IMR-90 (cell line): ENCODE measurements around the gene SCARF1. TPM values are rescaled to one million over a fixed set of nuclear protein-coding genes. Genes with fewer than 3 reads are reported as not detected.

Source experiments
- ATAC-seq: fragments of 200-7000 bp; cut with Tn5 transposase; 2 replicates; pipeline ENCODE4 v1.9.1; 2020; ENCODE audit warnings: low read depth, mild to moderate bottlenecking, moderate library complexity
- BruUV-seq: library from RNA; stranded (reverse); fragments of 400-500 nt; replicated peaks from 2 replicates; lab custom pipeline; 2021; lab: Mats Ljungman, UMichigan
- CTCF ChIA-PET: fragments of 300-600 bp; formaldehyde crosslinking; extraction: SDS; loops from one replicate; lab custom pipeline; 2021; ENCODE audit warnings: antibody characterized with exemption; lab: Yijun Ruan, JAX
- POLR2A ChIA-PET: fragments of 300-600 bp; sonication (Branson Sonifier 250); formaldehyde crosslinking; loops from one replicate; lab custom pipeline; 2022; ENCODE audit warnings: antibody characterized with exemption; ENCODE audit not compliant: unreplicated experiment; lab: Charles Lee
- DNase-seq: peaks from one replicate; pipeline ENCODE4 v3.0.0; 2013
- H2AFZ ChIP-seq: replicated peaks from 2 replicates; pipeline ENCODE3; 2013; ENCODE audit warnings: low read length, mild to moderate bottlenecking; ENCODE audit not compliant: poor library complexity
- H2AK5ac ChIP-seq: 2 replicates; pipeline ENCODE4 v1.6.1; 2013; ENCODE audit warnings: low read depth, low read length, inconsistent platforms
- H2AK9ac ChIP-seq: replicated peaks from 2 replicates; pipeline ENCODE3; 2013; ENCODE audit warnings: mild to moderate bottlenecking, low read depth, low read length, moderate library complexity; ENCODE audit not compliant: poor library complexity
- H2BK120ac ChIP-seq: 2 replicates; pipeline ENCODE4 v1.6.1; 2013; ENCODE audit warnings: low read depth, low read length, inconsistent platforms
- H2BK15ac ChIP-seq: 3 replicates; pipeline ENCODE4 v1.6.1; 2013; ENCODE audit warnings: low read depth, low read length, inconsistent platforms
- H2BK20ac ChIP-seq: 2 replicates; pipeline ENCODE4 v1.6.1; 2013; ENCODE audit warnings: low read depth, mild to moderate bottlenecking, inconsistent platforms, low read length, moderate library complexity
- H2BK5ac ChIP-seq: 2 replicates; pipeline ENCODE4 v1.6.1; 2013; ENCODE audit warnings: mild to moderate bottlenecking, low read depth, low read length, inconsistent platforms; ENCODE audit not compliant: poor library complexity, severe bottlenecking
- H3K14ac ChIP-seq: replicated peaks from 2 replicates; pipeline ENCODE4 v1.6.1; 2013; ENCODE audit warnings: low read depth, low read length, inconsistent platforms
- H3K18ac ChIP-seq: 2 replicates; pipeline ENCODE4 v1.6.1; 2013; ENCODE audit warnings: low read depth, low read length, control low read depth
- H3K23ac ChIP-seq: 2 replicates; pipeline ENCODE4 v1.6.1; 2013; ENCODE audit warnings: low read depth, low read length, inconsistent platforms
- H3K27ac ChIP-seq: 2 replicates; pipeline ENCODE4 v1.5.1; 2013; ENCODE audit warnings: mild to moderate bottlenecking, control low read depth, low read length; ENCODE audit not compliant: insufficient read depth
- H3K27me3 ChIP-seq: 2 replicates; pipeline ENCODE4 v1.6.1; 2013; ENCODE audit warnings: low read length; ENCODE audit not compliant: control insufficient read depth, insufficient read depth
- H3K36me3 ChIP-seq: 2 replicates; pipeline ENCODE4 v1.6.1; 2013; ENCODE audit warnings: low read length, mixed read lengths; ENCODE audit not compliant: control insufficient read depth, insufficient read depth
- H3K4ac ChIP-seq: 2 replicates; pipeline ENCODE4 v1.6.1; 2013; ENCODE audit warnings: low read depth, low read length, inconsistent platforms
- H3K4me1 ChIP-seq: 2 replicates; pipeline ENCODE4 v1.6.1; 2013; ENCODE audit warnings: low read length, mixed read lengths; ENCODE audit not compliant: control insufficient read depth, insufficient read depth
- H3K4me2 ChIP-seq: 2 replicates; pipeline ENCODE4 v1.6.1; 2013; ENCODE audit warnings: low read depth, mild to moderate bottlenecking, control low read depth, low read length, moderate library complexity
- H3K4me3 ChIP-seq: 2 replicates; pipeline ENCODE4 v1.5.1; 2013; ENCODE audit warnings: low read depth, mild to moderate bottlenecking, control low read depth, low read length, moderate library complexity; ENCODE audit not compliant: insufficient read depth
- H3K56ac ChIP-seq: 2 replicates; pipeline ENCODE4 v1.6.1; 2013; ENCODE audit warnings: low read length, inconsistent platforms; ENCODE audit not compliant: insufficient read depth; ENCODE audit errors: extremely low read depth
- H3K79me1 ChIP-seq, 2 experiments: 2 replicates each; pipeline ENCODE4 v1.6.1; 2013; ENCODE audit warnings: low read length in 2 of 2, inconsistent platforms in 1 of 2, low read depth in 1 of 2
- H3K9ac ChIP-seq: 2 replicates; pipeline ENCODE4 v1.6.1; 2013; ENCODE audit warnings: low read depth, low read length, control low read depth
- H3K9me1 ChIP-seq: 2 replicates; pipeline ENCODE4 v1.6.1; 2013; ENCODE audit warnings: low read length, inconsistent platforms; ENCODE audit not compliant: insufficient read depth
- H3K9me3 ChIP-seq: 2 replicates; pipeline ENCODE4 v1.6.1; 2013; ENCODE audit warnings: low read length; ENCODE audit not compliant: control insufficient read depth, insufficient read depth
- H4K20me1 ChIP-seq: 2 replicates; pipeline ENCODE4 v1.6.1; 2013; ENCODE audit warnings: low read length, inconsistent platforms; ENCODE audit not compliant: insufficient read depth
- H4K5ac ChIP-seq: 2 replicates; pipeline ENCODE4 v1.6.1; 2013; ENCODE audit warnings: mild to moderate bottlenecking, low read depth, low read length, control low read depth
- H4K8ac ChIP-seq, 2 experiments: 2 replicates each; pipeline ENCODE4 v1.6.1; 2013; ENCODE audit warnings: low read depth in 2 of 2, low read length in 2 of 2, control low read depth in 1 of 2, inconsistent platforms in 1 of 2
- H4K91ac ChIP-seq: 2 replicates; pipeline ENCODE4 v1.6.1; 2013; ENCODE audit warnings: low read depth, low read length, inconsistent platforms; ENCODE audit not compliant: insufficient read depth
- BHLHE40 ChIP-seq: fragments of 150-350 bp; IDR thresholded peaks from 2 replicates; pipeline ENCODE4 v1.6.1; 2016; ENCODE audit warnings: mild to moderate bottlenecking, low read depth, low read length
- CHD1 ChIP-seq: IDR thresholded peaks from 2 replicates; pipeline ENCODE4 v1.6.1; 2012; ENCODE audit warnings: low read depth, low read length, improper control_type of control experiment
- CTCF ChIP-seq: conservative IDR thresholded peaks from 2 replicates; pipeline ENCODE4 v1.5.1; 2012; ENCODE audit warnings: mild to moderate bottlenecking, low read depth, low read length, improper control_type of control experiment
- ELK1 ChIP-seq: fragments of 150-350 bp; IDR thresholded peaks from 2 replicates; pipeline ENCODE4 v1.6.1; 2016; ENCODE audit warnings: low read depth, mild to moderate bottlenecking, low read length, moderate library complexity, borderline replicate concordance
- FOS ChIP-seq: fragments of 150-350 bp; IDR thresholded peaks from 2 replicates; pipeline ENCODE4 v1.6.1; 2016; ENCODE audit warnings: low read depth, low read length
- MAZ ChIP-seq: IDR thresholded peaks from 2 replicates; pipeline ENCODE4 v1.6.1; 2012; ENCODE audit warnings: low read depth, mild to moderate bottlenecking, low read length, improper control_type of control experiment, moderate library complexity, borderline replicate concordance
- MXI1 ChIP-seq: IDR thresholded peaks from 2 replicates; pipeline ENCODE4 v1.6.1; 2012; ENCODE audit warnings: low read depth, mild to moderate bottlenecking, low read length, moderate library complexity, borderline replicate concordance
- NFE2L2 ChIP-seq: fragments of 150-350 bp; IDR thresholded peaks from 2 replicates; pipeline ENCODE4 v1.6.1; 2016; ENCODE audit warnings: low read depth, mild to moderate bottlenecking, low read length
- POLR2A ChIP-seq: IDR thresholded peaks from 2 replicates; pipeline ENCODE4 v1.6.1; 2012; ENCODE audit warnings: mild to moderate bottlenecking, low read depth, low read length
- USF2 ChIP-seq: fragments of 150-350 bp; IDR thresholded peaks from 2 replicates; pipeline ENCODE4 v1.6.1; 2017; ENCODE audit warnings: mild to moderate bottlenecking, antibody characterized with exemption, low read length, low read depth
- WGBS, 2 experiments: methylation state at CpG; one replicate each; pipeline versions ENCODE4 v1.1.5 to v1.1.7; 2013; ENCODE audit warnings: missing lambda C conversion rate in 2 of 2; ENCODE audit not compliant: insufficient read length in 1 of 2; ENCODE audit errors: extremely low coverage in 2 of 2; 5-methylcytosine and 5-hydroxymethylcytosine counted together
- dilution Hi-C: fragments of 300-500 bp; cut with HindIII; formaldehyde crosslinking; loops from one replicate; pipeline ENCODE4 v1.14.3; 2018; ENCODE audit warnings: low sequenced_read_pairs; ENCODE audit not compliant: unreplicated experiment
- in situ Hi-C: fragments of 300-500 bp; cut with MboI; formaldehyde crosslinking; loops from 3 replicates; pipeline ENCODE4 v1.14.3; 2019; ENCODE audit warnings: low sequenced_read_pairs, inconsistent platforms, mixed read lengths
- intact Hi-C: fragments of 100-400 bp; cut with micrococcal nuclease; formaldehyde crosslinking; loops from 2 replicates; pipeline ENCODE4 v1.10.0; 2022
- polyA plus RNA-seq, 3 experiments: library from polyadenylated mRNA; depleted of rRNA; stranded (reverse); fragments of >200 nt; gene quantifications; 2 replicates each; pipeline ENCODE4 v1.2.3, GENCODE V29; 2012; ENCODE audit warnings: low replicate concordance in 1 of 3
- total RNA-seq: library from RNA; depleted of rRNA; stranded (reverse); fragments of >200 nt; gene quantifications from 2 replicates; pipeline ENCODE4 v1.2.3, GENCODE V29; 2012

The SCARF1 gene
- total and polyA plus RNA-seq, 2 of the 4 experiments (the other 2 are of a cell fraction): 0.18 to 0.43 TPM

- DNase-seq (no peak), ATAC-seq (no peak)
- Histone ChIP-seq H3K56ac (no peak overlapping the region), H3K4me2 (no peak overlapping the region), H4K8ac (no peak overlapping the region), H3K4me1 (no peaks in the 10 kb centered on the region), H3K27ac (no peak overlapping the region), H4K91ac (no peak overlapping the region), H2BK15ac (no peak overlapping the region), H2AFZ (no peak overlapping the region), H2BK120ac (no peak overlapping the region), H2AK5ac (no peak overlapping the region), H3K36me3 (no peaks in the 10 kb centered on the region), H2AK9ac (no peak overlapping the region), H2BK5ac (no peak overlapping the region), H4K5ac (no peak overlapping the region), H3K9me1 (no peaks in the 10 kb centered on the region), H3K27me3 (peaks cover 2% of the 10 kb centered on the region; the same call in 1 of the 2 replicates), H4K20me1 (no peaks in the 10 kb centered on the region), H3K79me1 (no peaks in the 10 kb centered on the region), H3K9ac (no peak overlapping the region), H2BK20ac (no peak overlapping the region), H3K4ac (no peak overlapping the region), H3K18ac (no peak overlapping the region), H3K4me3 (no peak overlapping the region), H3K14ac (no peak overlapping the region), H3K9me3 (no peaks in the 10 kb centered on the region), H3K23ac (no peak overlapping the region)
- dilution Hi-C loops: no loop called here
- ChIA-PET POLR2A (no interaction called here), CTCF (interaction anchor here (0.9 kb wide), 1 partner anchor 12 kb away, joined by 5 read pairs; no protein-coding TSS in a partner anchor)
- intact Hi-C loops: no loop called here
- BruUV-seq: no TSS peak
- in situ Hi-C loops: no loop called here
- 75% methylated on average over 6 of the region's 10 CpGs; no CpG with 5 or more reads in 1 of the 2 experiments for WGBS, 2 experiments
- TF ChIP-seq USF2: no peak
- TF ChIP-seq MAZ: no peak
- no peak for TF ChIP-seq FOS
- no peak for TF ChIP-seq POLR2A
- no peak for TF ChIP-seq CHD1
- TF ChIP-seq BHLHE40: no peak
- no peak for TF ChIP-seq NFE2L2
- TF ChIP-seq ELK1: no peak
- no peak for TF ChIP-seq CTCF
- no peak for TF ChIP-seq MXI1
These were observed 9.7 kb downstream of the SCARF1 start for GRCh38 chr17:1635675-1636465.
